NCI-H2107 treated with DMSO at 0.1 percent for 48 hours (cell line): ENCODE measurements around the gene ZNF716.
"Not testable (repeated sequence)": the region's sequence is repeated elsewhere in the genome, so short reads cannot be mapped to it uniquely, and the experiment has no call there.

Experiments used
- DNase-seq: peaks from one replicate; lab custom pipeline; 2025; ENCODE audit not compliant: unreplicated experiment; lab: John Stamatoyannopoulos, UW

The ZNF716 gene

GRCh38 chr7:57449904-57450303 is at the start of gene ZNF716:
ZNF716 (plus strand) TSS chr7:57450177; CDS start chr7:57450289, 112 bp downstream.
- DNase-seq: no peak

GRCh38 chr7:57400531-57401155 is 49.3 kb upstream of the ZNF716 start:
- no peak for DNase-seq

- DNase-seq: not testable (repeated sequence)
These were observed 46.9 kb upstream of the ZNF716 start for GRCh38 chr7:57403051-57403450.

GRCh38 chr7:57403601-57404342 is 46.2 kb upstream of the ZNF716 start:
- DNase-seq: no peak

GRCh38 chr7:57404343-57404966 is 45.5 kb upstream of the ZNF716 start:
- DNase-seq: no peak

- no peak for DNase-seq
These were observed 45.0 kb upstream of the ZNF716 start for GRCh38 chr7:57404967-57405421.

- DNase-seq: no peak
These were observed 42.9 kb upstream of the ZNF716 start for GRCh38 chr7:57407125-57407524.

GRCh38 chr7:57412168-57412567 is 37.8 kb upstream of the ZNF716 start:
- DNase-seq: no peak

- DNase-seq: no peak
These were observed 37.4 kb upstream of the ZNF716 start for GRCh38 chr7:57412618-57413017.

GRCh38 chr7:57413529-57414398 is 36.2 kb upstream of the ZNF716 start:
- DNase-seq: no peak

GRCh38 chr7:57414415-57414814 is 35.6 kb upstream of the ZNF716 start:
- no peak for DNase-seq

GRCh38 chr7:57414852-57415251 is 35.1 kb upstream of the ZNF716 start:
- DNase-seq: no peak

GRCh38 chr7:57415326-57415725 is 34.7 kb upstream of the ZNF716 start:
- no peak for DNase-seq

GRCh38 chr7:57415730-57416129 is 34.2 kb upstream of the ZNF716 start:
- no peak for DNase-seq

- no peak for DNase-seq
These were observed 33.2 kb upstream of the ZNF716 start for GRCh38 chr7:57416601-57417358.

- DNase-seq: no peak
These were observed 32.2 kb upstream of the ZNF716 start for GRCh38 chr7:57417736-57418135.

- DNase-seq: no peak
These were observed 26.2 kb upstream of the ZNF716 start for GRCh38 chr7:57423768-57424167.

- no peak for DNase-seq
These were observed 25.3 kb upstream of the ZNF716 start for GRCh38 chr7:57424515-57425238.

- no peak for DNase-seq
These were observed 24.6 kb upstream of the ZNF716 start for GRCh38 chr7:57425239-57425944.
